ENCODE data around the gene PER2. TPM values are rescaled to one million over a fixed set of nuclear protein-coding genes. Genes with fewer than 3 reads are reported as not detected.

Gene PER2
- total and polyA plus RNA-seq, 9 of the 15 experiments (the other 6 are each of a cell fraction or from before 2014, with no cell fraction given) = 1.1 to 10.3 (median 2.9) TPM

DNA sequence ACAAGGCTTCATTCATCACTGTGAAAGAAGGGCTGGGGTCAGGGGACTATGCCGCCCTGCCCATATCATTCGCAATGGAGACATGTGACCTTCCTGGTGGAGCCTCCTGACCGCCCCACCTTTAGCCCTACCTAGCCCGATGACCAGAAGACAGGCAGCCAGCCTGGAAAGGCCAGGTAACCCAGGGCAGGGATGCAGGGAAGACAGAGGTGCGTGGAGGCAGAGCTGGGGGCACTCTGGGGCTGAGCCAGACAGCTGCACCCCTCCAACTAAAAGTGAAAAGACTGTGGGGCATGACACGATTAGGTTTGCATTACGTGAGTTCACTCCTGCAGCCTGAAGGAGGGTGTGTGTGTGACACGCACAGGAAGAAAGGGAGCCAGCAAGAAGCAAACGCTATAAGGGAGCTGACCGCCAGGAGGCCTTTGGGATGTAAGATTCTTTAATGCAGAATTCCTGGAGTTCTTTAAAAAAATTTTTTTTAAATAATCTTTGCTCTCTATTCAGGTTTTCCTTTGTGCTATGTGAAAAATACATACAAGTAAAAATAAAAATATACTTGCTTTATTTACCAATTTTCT is 44.8 kb downstream of the PER2 start (continued):
- TF ChIP-seq NRF1 (conservative IDR thresholded peaks at IDR 0.05 in 1 of 2, IDR thresholded peaks at IDR 0.05 in 1 of 2) (no peak), BRF1 (IDR thresholded peaks at IDR 0.05; ENCODE audit: borderline replicate concordance, extremely low read depth, insufficient read length) (no peak), ZNF347 (CRISPR knock-in tag; IDR thresholded peaks at IDR 0.05; ENCODE audit: low read depth) (no peak), ZNF785 (CRISPR knock-in tag; IDR thresholded peaks at IDR 0.05) (no peak)
- TF ChIP-seq, protein P1, sequence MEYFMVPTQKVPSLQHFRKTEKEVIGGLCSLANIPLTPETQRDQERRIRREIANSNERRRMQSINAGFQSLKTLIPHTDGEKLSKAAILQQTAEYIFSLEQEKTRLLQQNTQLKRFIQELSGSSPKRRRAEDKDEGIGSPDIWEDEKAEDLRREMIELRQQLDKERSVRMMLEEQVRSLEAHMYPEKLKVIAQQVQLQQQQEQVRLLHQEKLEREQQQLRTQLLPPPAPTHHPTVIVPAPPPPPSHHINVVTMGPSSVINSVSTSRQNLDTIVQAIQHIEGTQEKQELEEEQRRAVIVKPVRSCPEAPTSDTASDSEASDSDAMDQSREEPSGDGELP (CRISPR knock-in tag; IDR thresholded peaks at IDR 0.05; ENCODE audit: borderline replicate concordance) = no peak

DNA sequence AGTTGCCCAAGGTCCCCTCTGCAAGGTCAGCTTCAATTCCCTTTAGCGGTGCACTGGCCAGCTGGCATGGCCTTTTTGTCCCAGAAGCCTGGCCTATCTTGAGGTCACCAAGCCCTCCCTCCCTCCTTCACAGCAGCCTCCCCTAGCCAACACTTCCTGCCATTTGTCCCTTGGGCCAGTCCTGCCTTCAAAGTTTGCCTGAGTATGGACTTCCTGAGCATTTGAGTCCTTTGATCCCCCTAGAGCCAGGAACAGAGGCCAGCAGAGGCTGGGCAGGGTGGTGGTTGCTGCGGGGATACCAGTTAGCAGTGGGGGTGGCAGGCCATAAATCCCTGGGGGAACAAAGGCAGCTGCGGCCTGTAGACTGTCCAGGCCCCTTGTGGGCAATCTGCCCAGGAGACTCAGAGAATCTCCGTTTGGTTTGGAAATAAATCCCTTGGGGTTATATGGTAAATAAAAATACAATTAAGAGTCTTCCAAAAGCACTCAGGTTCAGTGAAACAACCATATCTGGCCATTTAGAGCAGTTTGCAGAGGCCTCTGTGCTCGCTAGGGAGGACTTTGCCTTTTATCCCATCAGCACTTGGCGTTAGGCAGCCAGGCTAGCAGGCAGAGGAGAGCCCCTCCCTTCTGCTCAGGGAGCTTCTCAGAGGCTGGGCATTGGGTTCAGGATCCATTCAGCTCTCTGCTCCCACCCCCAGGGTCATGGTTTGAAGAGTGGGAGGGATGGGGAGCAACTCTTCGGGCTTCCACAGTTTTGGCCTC is 45.5 kb downstream of the PER2 start:
- no peaks in the 10 kb centered on the region for H3K27me3 ChIP-seq (ENCODE audit: control insufficient read depth in 2 of 2, insufficient read depth in 2 of 2, low read length in 2 of 2)
- H3K79me2 ChIP-seq (ENCODE audit: control insufficient read depth, insufficient read depth, low read length) = peaks cover 19% of the 10 kb centered on the region
- no peak overlapping the region for H3K9ac ChIP-seq (ENCODE audit: insufficient read depth in 1 of 2, low read depth in 2 of 2, low read length in 2 of 2)
- H3K9me3 ChIP-seq (replicated peaks; ENCODE audit: control insufficient read depth, insufficient read depth, low read depth, low read length) = no peaks in the 10 kb centered on the region
- no TSS peak for BruUV-seq (replicated peaks)
- no peak overlapping the region for H3K4me2 ChIP-seq (ENCODE audit: insufficient read depth, low read length)
- intact Hi-C loops (cut with micrococcal nuclease) (no loop called here), in situ Hi-C loops (cut with MboI) (no loop called here)
- 68% methylated on average over 6 of the region's 7 CpGs for WGBS (ENCODE audit: insufficient coverage, low coverage, missing lambda C conversion rate)
- no peak for DNase-seq (ENCODE audit: extremely low read depth in 1 of 4, low spot score in 3 of 4)
- H4K20me1 ChIP-seq (replicated peaks; ENCODE audit: control insufficient read depth, insufficient read depth, low read length) = no peaks in the 10 kb centered on the region
- ChIA-PET POLR2A (interaction anchor here (0.6 kb wide), 2 partner anchors 497 to 1906 kb away, joined by 3 to 4 read pairs; no protein-coding TSS in a partner anchor), CTCF (ENCODE audit: low intra/inter-chr PET ratio) (interaction anchor here (1.1 kb wide), 1 partner anchor 83 kb away, joined by 3 read pairs; no protein-coding TSS in a partner anchor)
- no peak for ATAC-seq
- H3K9me1 ChIP-seq (ENCODE audit: control insufficient read depth, insufficient read depth, low read length) = no peaks in the 10 kb centered on the region
- TF ChIP-seq TBL1XR1 (IDR thresholded peaks at IDR 0.05; ENCODE audit: low read length in 2 of 2) = no peak
- no peak for TF ChIP-seq SREBF2 (CRISPR knock-in tag; IDR thresholded peaks at IDR 0.05)
- no peak for TF ChIP-seq ZKSCAN8 (CRISPR knock-in tag; IDR thresholded peaks at IDR 0.05)
- no peak overlapping the region for H3K4me3 ChIP-seq
- no peak overlapping the region for H2AFZ ChIP-seq (ENCODE audit: low read depth, low read length)
- no peak for FAIRE-seq
- H3K4me1 ChIP-seq (replicated peaks in 1 of 2; ENCODE audit: control insufficient read depth in 2 of 2, insufficient read depth in 2 of 2, low read length in 2 of 2) = peaks cover 10 to 32% of the 10 kb centered on the region in 2 experiments
- H3K36me3 ChIP-seq (ENCODE audit: control insufficient read depth, insufficient read depth, low read length) = peaks cover 21% of the 10 kb centered on the region; the same call in 2 of the 3 replicates
- H3K27ac ChIP-seq (ENCODE audit: extremely low read depth, low read depth, low read length) = no peak overlapping the region

Data from K562 (cell line).